ENCODE measurements around the gene SCML1. TPM values are rescaled to one million over a fixed set of nuclear protein-coding genes. Genes with fewer than 3 reads are reported as not detected.

The SCML1 gene
- total and polyA plus RNA-seq, 2 of the 4 experiments (the other 2 are of a cell fraction): 4.1 to 12.2 TPM

DNA sequence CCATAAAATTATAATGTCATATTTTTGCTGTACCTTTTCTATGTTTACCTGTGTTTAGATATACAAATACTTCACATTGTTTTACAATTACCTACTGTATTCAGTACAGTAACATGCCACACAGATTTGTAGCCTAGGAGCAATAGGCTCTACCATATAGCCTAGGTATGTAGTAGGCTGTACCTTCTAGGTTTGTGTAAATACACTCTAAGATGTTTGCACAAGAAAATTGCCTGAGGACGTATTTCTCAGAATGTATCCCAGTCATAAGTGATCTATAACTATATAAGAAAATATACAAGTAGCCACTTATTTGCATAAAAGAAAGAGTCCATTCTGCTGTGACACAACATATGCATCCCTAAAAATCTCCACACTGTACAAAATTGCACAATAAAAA lies 36.3 kb upstream of the SCML1 start:
- H2AK9ac ChIP-seq (replicated peaks; ENCODE audit: low read depth, low read length, poor library complexity): no peak overlapping the region
- ChIA-PET POLR2A (ENCODE audit: unreplicated experiment) (no interaction called here), CTCF (no interaction called here)
- H2BK120ac ChIP-seq (ENCODE audit: low read depth, low read length): no peak overlapping the region
- H3K9me1 ChIP-seq (ENCODE audit: insufficient read depth, low read length): no peaks in the 10 kb centered on the region
- no peak overlapping the region for H3K4ac ChIP-seq (ENCODE audit: low read depth, low read length)
- H3K4me2 ChIP-seq (ENCODE audit: low read depth, low read length): no peak overlapping the region
- H3K14ac ChIP-seq (replicated peaks; ENCODE audit: low read depth, low read length): no peak overlapping the region
- no peak overlapping the region for H2BK20ac ChIP-seq (ENCODE audit: low read depth, low read length)
- no CpG with 5 or more reads among the region's 1 CpG for WGBS, 2 experiments (ENCODE audit: extremely low coverage in 2 of 2, insufficient read length in 1 of 2)
- no peak overlapping the region for H2BK5ac ChIP-seq (ENCODE audit: low read depth, low read length, poor library complexity, severe bottlenecking)
- H4K5ac ChIP-seq (ENCODE audit: low read depth, low read length): no peak overlapping the region
- H2AFZ ChIP-seq (replicated peaks; ENCODE audit: low read length, poor library complexity): no peak overlapping the region
- no peak overlapping the region for H3K4me3 ChIP-seq (ENCODE audit: insufficient read depth, low read depth, low read length)
- no peak for DNase-seq
- no peak for ATAC-seq (ENCODE audit: low read depth)
- in situ Hi-C loops (cut with MboI; ENCODE audit: low sequenced_read_pairs): no loop called here
- intact Hi-C loops (cut with micrococcal nuclease): no loop called here
- TF ChIP-seq POLR2A (IDR thresholded peaks at IDR 0.05; ENCODE audit: low read depth, low read length) (no peak), MAZ (IDR thresholded peaks at IDR 0.05; ENCODE audit: borderline replicate concordance, low read depth, low read length) (no peak), MXI1 (IDR thresholded peaks at IDR 0.05; ENCODE audit: borderline replicate concordance, low read depth, low read length) (no peak), CHD1 (IDR thresholded peaks at IDR 0.05; ENCODE audit: low read depth, low read length) (no peak), RFX5 (IDR thresholded peaks at IDR 0.05; ENCODE audit: low read depth, low read length) (no peak)
- TF ChIP-seq, protein P1, sequence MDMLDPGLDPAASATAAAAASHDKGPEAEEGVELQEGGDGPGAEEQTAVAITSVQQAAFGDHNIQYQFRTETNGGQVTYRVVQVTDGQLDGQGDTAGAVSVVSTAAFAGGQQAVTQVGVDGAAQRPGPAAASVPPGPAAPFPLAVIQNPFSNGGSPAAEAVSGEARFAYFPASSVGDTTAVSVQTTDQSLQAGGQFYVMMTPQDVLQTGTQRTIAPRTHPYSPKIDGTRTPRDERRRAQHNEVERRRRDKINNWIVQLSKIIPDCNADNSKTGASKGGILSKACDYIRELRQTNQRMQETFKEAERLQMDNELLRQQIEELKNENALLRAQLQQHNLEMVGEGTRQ (IDR thresholded peaks at IDR 0.05; ENCODE audit: low read depth, low read length): no peak
- no peak overlapping the region for H3K56ac ChIP-seq (ENCODE audit: extremely low read depth, insufficient read depth, low read length)
- H2AK5ac ChIP-seq (ENCODE audit: low read depth, low read length): no peak overlapping the region
- no peak overlapping the region for H4K91ac ChIP-seq (ENCODE audit: insufficient read depth, low read depth, low read length)
- H3K27me3 ChIP-seq (ENCODE audit: control insufficient read depth, insufficient read depth, low read length): no peaks in the 10 kb centered on the region
- no peak overlapping the region for H3K18ac ChIP-seq (ENCODE audit: low read depth, low read length)
- no peaks in the 10 kb centered on the region for H3K79me1 ChIP-seq (ENCODE audit: low read depth in 1 of 2, low read length in 2 of 2)
- no peaks in the 10 kb centered on the region for H3K9me3 ChIP-seq (ENCODE audit: control insufficient read depth, insufficient read depth, low read length)
- no peak overlapping the region for H4K8ac ChIP-seq (ENCODE audit: low read depth in 2 of 2, low read length in 2 of 2)
- no peaks in the 10 kb centered on the region for H3K36me3 ChIP-seq (ENCODE audit: control insufficient read depth, insufficient read depth, low read length)
- no peaks in the 10 kb centered on the region for H4K20me1 ChIP-seq (ENCODE audit: insufficient read depth, low read length)
- no peak overlapping the region for H3K9ac ChIP-seq (ENCODE audit: low read depth, low read length)
- H3K4me1 ChIP-seq (ENCODE audit: control insufficient read depth, insufficient read depth, low read length): no peaks in the 10 kb centered on the region
- H2BK15ac ChIP-seq (ENCODE audit: low read depth, low read length): no peak overlapping the region
- dilution Hi-C loops (cut with HindIII; ENCODE audit: low sequenced_read_pairs, unreplicated experiment): no loop called here
- no peak overlapping the region for H3K23ac ChIP-seq (ENCODE audit: low read depth, low read length)
- BruUV-seq (replicated peaks): no TSS peak
- H3K27ac ChIP-seq (ENCODE audit: insufficient read depth, low read length): no peak overlapping the region

All from IMR-90 (cell line).